RPMI8226 (cell line): Measurements from ENCODE around the gene CCNI.
"Not testable (repeated sequence)": the region's sequence is repeated elsewhere in the genome, so short reads cannot be mapped to it uniquely, and the experiment has no call there.

Experiments used
- DNase-seq: peaks from one replicate; pipeline ENCODE4 v3.0.0-alpha.2; 2015

Gene CCNI

DNA sequence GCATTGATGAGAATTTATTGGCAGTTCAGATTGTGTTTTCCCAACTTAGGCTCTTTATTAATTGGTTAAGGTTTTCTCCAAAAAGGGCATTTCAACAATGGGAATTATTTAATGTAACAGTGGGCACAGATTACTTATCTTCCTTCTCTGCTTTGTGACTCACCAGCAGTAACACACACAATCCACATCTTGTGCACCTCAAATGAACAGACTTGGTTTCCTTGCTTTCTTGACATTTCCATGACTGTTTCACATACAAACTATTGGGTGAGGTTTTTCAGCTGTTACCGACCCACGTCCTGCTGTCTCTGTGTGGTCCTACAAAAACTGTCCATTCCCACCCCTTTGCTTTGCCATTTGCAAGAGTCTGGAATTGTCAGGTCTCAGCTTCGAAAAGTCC is 38.1 kb downstream of the CCNI start:
- DNase-seq, result no peak

DNA sequence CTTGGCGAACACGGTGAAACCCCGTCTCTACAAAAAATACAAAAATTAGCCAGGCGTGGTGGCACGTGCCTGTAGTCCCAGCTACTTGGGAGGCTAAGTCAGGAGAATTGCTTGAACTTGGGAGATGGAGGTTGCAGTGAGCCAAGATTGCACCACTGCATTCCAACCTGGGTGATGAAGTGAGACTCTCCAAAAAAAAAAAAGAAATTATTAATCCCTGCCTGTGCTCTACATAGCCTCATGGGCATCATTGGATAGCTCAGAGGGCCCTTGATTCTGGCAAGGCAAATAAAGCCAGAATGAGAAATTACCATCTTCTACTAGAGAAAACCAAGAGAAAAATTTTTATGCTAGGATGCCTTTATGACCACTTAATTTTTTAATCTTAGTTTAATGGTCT is 38.6 kb downstream of the CCNI start:
- not testable (repeated sequence) for DNase-seq

DNA sequence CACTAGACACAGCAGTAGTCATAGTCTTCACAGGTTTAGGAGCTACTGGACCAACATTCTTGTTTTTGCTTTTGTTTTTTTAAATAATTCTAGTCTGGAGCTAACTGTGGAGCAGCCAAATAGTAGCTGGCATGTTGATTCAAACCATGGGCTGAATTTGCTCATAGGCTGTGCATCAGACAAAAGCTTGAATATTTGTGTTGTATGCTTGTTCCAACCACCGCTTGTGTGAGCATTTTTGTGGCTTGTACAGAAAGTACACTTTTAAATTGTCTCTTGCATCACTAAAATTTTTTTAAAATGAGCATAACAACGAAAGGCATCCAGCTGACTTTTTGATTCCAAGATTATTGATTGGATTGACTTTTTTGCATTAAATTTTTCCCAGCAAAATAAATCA is 39.6 kb downstream of the CCNI start:
- DNase-seq, result no peak

DNA sequence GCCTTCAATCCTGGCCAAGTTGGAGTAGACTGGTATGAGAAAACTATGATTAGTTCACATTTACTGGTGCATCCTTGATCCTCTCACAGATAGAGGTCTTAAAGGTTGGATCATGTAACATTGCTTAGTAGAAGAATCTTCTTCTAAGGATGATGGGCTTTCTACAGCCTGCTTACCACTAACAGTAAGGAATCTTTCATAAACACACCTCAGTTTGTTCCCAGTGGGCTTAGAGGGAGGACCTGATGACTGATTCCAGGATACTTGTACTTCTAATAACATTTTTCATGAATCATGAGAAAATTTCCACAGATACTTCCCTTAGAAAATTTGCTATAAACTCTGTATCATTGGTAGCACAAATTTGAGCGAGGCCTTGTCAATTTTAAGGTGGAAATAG is 40.6 kb downstream of the CCNI start:
- no peak for DNase-seq

DNA sequence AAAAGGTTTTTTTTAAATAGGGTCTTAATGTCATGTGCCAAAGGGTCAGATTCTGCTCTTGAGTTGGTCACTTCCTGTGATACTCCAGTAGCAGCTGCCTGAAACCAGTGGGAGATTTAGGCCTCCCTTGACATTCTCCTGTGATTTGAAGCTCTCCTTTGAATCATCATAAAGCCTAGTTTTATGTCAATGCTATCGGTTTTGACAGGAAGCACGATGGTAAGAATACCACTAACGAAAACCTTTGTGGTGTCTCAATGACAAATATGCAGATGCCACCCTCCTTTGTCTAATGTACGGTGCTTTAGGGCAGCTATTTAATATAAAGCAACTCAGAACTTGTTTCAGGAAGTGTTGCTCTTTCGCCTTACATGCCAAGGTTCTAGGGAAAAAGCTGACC is 44.2 kb downstream of the CCNI start:
- no peak for DNase-seq

DNA sequence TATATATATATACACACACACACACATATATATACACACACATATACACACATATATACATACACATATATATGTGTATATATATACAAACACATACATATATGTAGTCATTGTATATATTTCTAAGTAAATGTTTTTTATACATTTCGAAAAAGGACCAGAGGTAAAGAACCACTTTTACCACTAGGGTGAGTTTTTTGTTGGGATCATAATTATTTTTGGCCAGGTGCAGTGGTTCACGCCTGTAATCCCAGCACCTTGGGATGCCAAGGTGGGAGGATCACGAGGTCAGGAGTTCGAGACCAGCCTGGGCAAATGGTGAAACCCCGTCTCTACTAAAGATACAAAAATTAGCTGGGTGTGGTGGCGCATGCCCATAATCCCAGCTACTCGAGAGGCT is 46.0 kb downstream of the CCNI start:
- not testable (repeated sequence) for DNase-seq

DNA sequence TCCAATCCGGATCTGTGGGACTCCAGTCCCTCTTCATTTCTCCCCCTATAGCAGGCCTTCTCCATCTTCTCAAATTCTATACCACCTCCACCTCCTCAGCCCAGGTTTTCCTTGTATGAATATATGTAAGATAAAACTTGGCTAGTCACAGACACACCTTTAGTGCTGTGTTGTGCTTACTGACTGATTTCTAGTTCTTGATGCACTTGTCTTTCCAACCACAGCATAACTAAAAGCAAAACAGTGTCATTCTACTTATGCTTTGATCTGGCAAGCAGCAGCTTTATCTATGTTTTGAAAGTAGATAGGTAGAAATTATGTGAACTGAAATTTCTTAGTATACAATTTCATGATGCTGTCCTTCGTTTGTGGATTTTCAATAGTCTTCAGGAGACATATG is 47.5 kb downstream of the CCNI start:
- no peak for DNase-seq

DNA sequence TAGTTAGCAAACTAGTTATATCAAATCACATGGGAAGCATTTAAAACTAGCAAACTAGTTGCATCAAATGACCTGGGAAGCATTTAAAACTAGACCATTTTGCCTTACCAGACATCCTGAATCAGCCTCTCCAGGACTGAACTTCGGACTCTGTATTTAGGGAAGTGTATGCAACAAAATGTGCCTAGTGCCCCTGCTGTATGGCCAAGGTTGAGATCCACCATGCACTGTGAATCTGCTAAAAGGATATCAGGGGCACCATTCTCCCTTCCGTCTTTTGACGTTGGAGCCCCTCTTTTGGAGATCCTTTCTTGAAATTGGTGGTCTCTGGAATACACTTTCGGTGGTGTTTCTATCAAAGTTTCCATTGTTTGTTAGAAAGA is 49.5 kb downstream of the CCNI start:
- no peak for DNase-seq

DNA sequence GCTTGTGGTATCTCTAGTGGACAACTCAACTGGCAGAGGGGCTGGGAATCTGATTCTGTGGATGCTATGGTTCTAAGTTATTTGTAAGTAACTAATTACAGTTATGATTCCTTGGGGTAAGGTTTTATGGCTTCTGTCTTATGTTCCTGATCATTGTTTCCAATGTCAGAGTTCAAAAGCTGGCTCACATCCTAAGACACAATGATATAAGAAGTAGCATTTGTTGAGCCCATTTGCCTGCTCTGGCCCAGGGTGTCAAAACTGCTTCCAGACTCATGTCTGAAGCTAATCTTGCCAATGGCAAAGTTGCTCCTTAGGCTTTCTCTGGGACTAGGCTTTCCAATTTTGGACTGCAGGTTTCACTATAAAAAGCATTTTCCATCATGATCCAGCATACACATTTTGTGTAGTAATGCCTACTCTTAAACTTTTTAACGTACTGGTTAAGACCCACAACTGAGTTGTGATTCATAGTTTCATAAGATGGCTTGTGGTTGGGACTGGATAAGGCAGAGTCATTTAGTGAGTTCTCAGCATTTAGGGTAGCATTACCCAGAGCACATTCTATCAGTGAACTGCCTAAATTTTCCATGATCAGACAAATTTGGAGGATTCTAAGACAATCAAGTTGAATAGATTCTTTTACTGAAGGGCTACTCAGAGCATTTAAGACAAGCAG is 50.0 kb downstream of the CCNI start:
- DNase-seq, result no peak

DNA sequence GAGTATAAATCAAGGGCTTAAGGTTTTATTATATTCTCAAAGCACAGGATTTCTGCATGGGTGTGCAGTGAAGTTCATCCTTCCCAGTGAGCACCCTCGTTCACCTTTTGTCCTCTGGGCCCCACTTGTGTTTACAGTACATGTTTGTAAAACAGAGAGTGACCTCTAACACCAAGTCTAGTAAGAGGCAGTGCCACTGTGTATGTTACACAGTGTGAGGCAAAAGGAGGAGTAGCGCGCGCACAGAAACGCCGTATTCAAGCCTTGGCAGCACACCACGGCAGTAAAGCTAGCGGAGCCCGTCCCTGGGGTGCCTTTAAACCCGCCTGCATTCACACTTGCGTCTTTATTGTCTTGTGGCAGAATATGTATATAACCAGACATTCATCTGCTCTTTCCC is 51.9 kb downstream of the CCNI start:
- DNase-seq, result no peak

DNA sequence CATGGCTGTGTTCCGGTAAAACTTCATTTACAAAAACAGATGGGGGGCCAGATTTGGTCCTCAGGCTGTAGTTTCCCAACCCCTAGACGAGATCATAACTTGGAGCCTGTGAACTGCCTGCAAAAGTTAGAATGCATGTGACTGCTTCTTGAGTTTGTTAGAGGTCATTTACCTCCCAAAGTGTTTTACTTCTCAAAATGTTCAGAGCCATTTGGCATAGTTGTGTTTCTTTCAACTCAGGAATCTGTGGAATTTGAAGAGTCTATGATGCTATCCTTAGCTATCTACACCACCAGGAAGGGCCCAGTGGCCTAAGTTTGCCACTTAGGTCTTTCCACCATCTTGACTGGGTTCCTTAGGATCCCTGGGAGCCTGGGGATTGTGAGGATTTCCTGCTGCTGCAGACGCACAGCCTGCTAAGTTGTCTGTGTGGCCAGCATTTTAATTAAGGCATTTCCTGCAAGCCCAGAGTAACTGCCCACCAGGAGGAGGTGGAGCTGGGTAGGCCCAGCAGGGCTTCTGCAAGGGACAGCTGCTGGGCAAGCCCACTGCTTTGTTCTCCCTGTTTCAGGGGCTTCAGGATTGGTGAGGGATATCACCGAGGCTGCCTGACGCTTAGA is 53.1 kb downstream of the CCNI start:
- DNase-seq, result no peak

DNA sequence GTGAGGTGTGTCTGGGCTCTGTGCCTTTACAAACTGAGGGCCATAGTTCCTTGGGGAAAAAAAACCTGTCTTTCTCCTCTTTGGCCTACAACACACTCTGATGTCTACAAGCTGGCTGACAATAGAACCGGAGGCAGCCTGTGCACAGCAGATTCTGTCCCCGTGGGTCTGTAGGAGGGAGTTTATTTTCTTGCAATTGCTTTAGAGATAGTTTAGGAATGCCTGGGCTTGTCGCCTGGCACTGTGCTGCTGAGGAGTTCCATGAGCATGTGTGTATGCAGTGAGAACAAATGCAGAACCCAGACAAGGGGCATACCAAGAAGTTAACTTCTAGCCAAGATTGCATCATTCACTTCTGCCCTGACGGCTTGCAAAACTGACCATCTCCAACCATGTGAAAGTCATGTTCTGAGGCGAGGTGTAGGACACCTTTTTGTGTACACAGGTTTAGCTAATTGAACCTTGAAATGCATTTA is 54.1 kb downstream of the CCNI start:
- no peak for DNase-seq

DNA sequence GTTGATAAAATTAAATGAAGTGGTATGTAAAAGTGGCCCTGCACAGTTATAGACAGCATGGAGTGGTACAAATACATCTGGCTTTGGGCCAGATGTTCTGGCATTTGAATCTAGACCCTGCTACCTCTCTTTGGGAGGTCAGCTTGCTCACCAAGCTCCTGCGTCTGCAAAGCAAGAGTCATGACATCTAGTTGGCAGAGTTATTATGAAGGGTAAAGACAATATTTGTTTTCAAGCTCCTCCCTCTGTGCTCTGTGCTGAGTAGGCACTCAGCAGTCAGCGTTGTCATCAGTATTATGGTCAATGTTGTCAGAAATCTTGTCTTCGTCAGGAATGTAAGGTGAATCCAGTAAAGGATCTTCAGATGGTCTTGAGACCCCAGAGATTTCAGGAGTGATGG is 55.8 kb downstream of the CCNI start:
- DNase-seq, result no peak

DNA sequence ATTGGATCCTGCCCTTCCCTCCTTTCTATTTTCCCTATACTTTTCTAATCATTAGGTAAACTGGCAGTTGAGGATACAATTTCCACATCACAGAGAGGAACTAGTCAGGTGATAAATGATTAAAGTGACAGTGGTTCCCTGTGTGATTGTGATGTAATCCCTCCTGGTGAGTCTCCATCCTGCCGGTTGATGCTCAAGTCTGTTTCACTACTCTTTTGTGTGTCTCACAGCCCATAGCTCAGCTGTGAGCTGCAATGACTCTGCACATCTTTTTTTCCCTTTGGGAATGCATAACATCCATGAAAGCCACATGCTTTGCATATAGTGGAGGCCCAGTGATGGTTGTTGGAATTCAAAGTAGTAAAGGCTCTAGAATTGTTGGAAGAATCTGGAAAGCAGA is 60.4 kb downstream of the CCNI start:
- DNase-seq, result no peak

DNA sequence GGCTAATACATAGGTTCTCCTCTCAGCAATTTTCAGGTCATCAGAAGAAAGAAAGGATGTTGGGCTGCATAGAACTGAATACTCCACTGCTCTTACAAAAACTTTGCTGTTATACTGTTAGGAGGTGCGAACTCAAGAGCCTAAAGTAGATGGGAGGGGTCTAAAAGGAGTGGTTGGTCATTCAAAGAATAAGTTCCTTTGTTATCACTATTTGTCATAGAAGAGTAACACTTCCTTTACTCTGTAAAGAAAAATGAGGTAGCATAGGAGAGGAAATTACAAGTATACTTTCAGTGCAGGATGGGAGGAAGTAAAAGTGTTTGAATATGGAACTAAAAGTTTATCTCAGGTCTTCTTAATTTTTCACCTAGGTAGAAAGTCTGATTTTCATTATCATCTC is 61.5 kb downstream of the CCNI start:
- no peak for DNase-seq

DNA sequence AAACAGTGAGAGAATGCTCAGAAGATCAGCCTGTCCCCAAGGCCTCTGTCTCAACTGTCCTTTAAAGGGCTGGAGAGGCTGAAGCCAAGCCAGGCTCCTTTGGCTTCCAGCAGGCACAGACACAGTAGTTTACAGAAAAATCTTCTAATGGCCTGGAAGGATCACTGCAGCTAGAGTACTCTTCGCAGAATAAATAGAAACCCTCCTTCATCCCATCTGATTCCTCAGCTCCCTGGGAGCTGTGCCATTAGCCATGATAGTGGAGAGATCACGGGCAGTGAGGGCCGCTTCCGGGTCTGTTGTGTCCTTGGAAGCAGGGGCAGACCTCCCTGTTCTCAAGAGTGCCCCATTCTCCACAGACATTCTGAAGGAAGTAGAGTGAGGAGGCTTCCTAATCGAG is 63.1 kb downstream of the CCNI start:
- no peak for DNase-seq

DNA sequence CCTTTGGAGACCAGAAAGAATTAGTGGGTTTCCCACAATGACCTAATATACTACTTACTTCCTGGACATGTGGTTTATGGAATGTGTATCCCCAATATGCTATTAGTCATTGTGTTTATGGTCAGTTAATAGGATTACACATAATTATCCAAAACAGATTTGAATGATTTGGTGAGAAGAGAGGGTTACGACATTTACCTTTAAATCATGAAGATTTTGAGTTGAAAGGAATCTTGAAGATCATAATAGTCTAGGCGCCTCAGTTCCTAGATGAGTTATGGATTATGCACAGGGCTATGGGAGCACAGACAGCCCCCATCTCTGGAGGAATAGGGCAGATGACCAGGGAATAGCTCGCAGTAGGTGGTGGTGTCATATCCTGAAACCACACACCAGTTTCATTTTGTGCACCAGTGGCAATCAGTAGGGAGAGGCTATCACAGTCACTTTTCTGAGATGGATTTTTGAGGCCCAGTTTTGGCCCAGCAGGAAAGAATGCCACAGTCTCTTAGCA is 64.9 kb downstream of the CCNI start:
- DNase-seq, result no peak

DNA sequence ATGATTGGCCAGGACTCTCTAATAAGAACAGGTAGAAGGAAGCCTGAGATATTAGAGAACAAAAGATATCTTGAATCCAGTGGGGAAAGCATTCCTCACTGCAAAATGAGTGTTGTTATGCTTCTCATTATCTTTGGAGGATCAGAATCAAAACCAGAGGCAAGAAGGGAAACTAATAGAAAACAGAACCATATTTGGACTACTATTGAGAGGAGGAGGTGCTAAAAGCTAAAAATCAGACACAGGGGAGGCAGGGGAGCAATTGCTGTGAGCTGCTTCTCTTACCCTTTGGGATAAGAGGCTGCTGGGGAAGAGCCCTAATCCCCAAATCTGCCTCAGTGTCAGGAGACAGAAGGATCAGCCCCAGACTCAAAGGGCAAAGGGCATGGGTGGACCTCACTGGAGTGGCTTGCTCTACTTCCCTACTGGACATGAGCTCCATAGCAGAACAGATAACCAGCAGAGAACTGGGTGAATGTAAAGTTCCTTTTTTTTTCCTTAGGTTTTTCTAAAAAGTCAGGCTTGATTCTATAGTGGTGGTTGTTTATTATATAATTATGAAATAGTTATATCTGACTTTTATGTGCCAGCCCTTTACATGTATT is 66.2 kb downstream of the CCNI start:
- DNase-seq, result no peak

DNA sequence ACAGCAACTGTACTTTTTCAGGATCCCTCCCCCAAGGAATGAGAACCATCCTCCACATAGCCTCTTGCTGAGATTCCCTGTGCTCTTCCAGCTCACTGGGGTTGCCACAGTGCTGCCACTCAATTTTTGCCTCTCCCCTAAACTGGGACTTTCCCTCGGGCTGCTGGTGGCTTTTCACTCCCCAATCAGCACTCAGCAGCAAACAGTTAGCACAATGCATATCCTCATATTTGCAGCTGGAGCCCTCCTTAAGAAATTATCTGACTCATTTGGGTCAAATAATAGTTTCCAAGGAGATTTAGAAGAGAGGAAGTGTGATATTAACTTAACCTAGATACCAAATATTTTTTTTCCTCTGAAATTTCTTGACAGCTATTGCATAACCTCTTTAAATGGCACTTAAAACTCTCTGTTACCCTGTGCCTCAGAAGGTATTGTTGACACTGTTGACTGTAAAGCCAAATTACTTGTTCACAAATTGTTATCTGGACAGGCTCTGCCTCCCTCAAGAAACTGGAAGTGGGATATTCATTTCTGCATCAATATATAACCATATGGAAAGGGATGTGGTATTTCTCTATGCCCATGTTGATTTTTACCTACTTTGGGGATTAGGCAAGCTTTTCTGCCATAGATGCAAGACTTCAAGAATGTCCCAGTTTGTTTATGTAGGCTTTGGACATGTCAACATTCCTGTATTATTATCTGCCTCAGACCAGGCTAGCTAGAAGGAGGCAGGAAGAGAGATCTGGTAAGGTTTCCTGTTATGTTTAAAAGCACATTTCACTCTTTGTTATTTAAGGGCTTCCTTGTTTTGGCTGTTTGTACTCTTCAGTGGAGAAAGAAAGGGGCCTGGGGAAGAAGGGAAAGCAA is 68.2 kb downstream of the CCNI start:
- no peak for DNase-seq

DNA sequence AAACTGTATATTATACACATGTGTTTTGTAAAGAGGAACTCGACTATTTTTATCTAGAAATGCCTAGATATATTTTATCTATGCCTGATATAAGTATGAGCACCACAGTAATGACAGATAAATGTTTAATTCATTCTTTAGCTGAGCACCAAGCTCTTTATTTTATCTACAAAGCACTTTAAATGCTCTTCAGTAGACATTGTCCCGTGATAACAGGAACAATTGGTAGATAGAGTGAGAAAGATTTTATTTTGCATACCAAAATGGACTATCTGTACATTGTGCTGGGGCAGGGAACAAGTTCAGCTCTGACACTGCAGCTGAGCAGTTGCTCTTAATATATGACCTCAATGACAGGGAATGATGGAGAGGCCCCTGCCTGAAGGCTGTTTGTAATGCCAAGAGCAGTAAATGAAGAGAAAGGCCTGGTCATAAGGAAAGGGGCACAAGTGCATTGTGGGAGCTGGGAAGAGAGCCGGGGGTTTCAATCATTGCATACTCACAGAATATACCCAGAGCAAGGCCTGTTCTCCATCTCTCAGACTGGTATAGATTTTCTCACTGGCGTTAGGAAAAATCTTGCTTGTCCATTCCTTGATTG is 68.9 kb downstream of the CCNI start:
- DNase-seq, result no peak

DNA sequence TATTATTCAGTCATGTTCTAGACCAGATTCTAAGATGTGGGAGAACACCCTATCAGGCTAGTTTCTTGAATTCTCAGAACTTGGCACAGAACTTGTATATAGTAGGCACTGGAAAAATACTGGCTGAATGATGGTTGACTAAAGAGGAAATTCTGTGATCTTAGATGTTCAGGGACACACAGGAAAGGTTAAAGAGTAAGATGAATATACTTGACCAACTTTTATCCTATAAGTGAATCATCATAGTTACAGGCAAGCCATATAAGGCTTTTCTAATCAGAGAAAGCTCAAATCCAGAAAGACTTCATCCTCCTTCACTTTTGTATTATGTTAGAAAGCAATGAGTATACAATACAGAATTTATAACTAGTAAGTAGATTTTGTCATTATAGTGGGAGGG is 72.4 kb downstream of the CCNI start:
- no peak for DNase-seq

DNA sequence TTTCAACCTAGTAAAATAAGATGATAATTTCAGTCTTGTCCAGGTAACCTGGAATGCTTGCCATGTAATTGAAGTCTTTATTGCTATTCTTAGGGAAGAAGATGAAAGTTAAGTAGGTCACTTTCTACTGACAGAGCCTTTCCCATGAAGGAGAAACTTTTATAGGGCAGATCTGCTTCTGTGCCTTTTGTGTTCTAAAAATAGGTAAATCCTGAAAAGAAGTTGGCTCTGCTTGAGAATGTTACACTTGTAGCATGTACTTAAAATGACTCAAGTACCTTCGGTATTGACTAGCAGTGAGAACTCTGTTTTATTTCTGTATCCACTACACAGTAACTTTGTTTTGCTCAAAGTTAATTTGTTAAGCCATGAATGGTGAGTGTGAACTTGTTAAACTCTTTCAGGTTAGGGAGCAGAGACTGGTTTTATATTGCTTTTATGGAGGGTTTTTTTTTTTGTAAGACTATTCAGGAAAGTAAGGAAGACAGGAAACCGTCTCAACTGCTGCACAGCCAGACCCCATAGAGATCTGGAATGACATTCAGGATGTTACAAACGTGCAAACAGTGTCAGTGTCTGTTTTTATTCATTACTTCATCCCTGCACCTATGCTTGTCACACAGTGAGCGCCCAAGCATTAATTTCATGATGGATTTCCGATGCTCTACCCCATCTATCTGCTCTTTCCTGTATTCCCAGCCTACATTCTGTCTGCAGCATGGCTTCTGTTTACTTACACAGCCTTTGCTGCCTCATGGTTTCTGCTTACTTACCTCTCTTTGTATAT is 73.3 kb downstream of the CCNI start:
- DNase-seq, result no peak
